ENCODE measurements around the gene SUMO1. TPM values are rescaled to one million over a fixed set of nuclear protein-coding genes. Genes with fewer than 3 reads are reported as not detected.

Gene SUMO1
- total RNA-seq, 1 donor from 2014 or later, result 80.5 TPM

- no peak for DNase-seq
These were observed 41.7 kb downstream of the SUMO1 start for GRCh38 chr2:202196727-202197126.

DNA sequence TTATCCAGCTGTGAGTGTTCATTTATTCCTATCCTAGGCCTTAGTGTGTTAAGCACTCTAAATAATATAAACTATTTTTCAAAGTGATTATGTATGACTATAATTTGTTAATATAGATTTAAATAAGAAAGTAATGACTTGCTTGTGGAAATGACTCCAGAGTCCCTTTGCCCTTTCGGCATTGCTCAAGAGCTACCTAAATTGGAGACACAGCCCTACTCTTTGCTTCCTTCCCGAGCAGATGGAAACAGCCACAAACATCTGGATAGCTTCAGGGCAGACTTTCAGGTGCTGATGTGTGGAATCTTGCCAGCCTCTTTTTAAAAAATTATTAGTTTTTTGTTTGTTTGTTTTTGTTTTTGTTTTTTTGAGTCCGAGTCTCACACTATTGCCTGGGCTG, 44.0 kb downstream of the SUMO1 start:
- no peak for DNase-seq

DNA sequence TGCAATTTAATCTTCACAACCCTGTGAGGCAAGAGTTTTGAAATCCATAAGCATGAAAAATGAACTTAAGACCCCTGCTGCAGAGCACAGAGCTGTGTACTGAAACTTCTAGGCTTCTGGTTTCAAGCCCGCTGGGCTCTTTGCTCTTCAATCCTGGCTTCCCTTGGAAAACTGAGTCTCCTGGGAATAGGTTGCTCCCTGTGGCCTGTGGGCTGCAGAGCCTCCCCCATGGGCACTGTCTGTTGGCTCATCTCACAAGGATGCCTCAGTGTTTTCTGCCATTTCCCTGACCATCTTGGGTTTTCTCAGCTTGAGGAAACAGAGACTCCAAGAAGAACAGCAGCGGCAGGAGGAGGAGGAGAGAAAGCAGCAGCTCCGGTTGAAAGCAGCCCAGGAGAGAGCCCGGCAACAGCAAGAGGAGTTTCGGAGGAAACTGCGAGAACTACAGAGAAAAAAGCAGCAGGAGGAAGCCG, 44.5 kb downstream of the SUMO1 start:
- no peak for DNase-seq

DNA sequence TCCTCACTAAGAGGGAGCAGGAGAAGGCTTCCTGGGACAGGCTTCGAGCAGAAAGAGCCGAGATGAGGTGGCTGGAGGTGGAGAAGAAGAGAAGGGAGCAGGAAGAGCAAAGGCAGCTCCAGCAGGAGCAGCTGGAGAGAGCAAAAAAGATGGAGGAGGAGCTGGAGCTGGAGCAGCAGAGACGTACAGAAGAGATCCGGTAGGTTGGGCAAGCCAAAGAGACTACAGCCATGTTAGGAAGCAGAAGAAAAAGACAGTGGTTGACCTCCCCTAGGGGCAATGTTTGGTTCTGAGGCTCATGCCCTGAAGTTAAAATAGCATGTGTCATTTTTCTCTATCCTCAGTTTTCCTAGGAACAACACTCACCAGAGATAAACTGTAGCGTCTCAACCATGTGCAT, 45.1 kb downstream of the SUMO1 start:
- DNase-seq, result no peak

DNA sequence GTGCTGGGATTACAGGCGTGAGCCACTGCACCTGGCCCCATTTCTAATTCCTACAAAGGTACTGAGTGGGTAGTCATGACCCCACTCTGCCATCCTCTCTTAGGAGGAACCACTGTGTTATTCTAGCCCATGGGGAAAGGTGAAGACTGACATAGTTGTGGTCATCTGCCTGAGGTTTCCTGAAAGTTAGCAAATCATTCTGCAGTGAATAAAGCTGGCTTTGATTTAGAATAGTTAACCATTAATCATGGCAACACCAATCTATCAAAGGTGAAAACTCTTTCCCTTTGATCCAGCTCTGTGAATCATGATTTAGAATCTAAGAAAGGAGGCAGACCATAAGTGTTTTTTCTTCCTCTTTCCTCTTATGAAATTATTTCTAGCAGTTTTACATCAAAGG, 50.8 kb downstream of the SUMO1 start:
- DNase-seq, result no peak

- DNase-seq, result no peak
These were observed 51.7 kb downstream of the SUMO1 start for GRCh38 chr2:202186641-202187202.

DNA sequence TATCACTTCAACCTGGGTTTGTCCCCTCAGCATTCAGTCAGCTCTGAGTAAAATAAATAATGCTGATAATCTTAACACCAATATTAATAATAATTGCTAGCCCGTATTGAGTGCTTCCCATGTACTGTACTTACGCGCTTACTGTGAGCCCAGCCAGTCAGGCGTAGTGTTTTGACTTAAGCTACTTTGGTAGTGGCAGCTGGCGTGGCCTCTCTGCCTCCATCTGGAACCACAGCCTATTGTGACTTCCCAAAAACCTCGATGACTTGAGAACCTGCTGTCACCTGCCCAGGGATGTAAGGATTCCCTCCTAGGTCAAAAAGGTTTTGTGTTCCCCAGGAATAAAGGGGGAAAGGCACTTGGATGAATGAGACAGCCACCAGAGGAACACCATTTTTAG, 53.2 kb downstream of the SUMO1 start:
- DNase-seq, result no peak

- DNase-seq, result no peak
These were observed 53.8 kb downstream of the SUMO1 start for GRCh38 chr2:202184557-202184956.

- peak; percentile 64 for DNase-seq
These were observed 59.9 kb downstream of the SUMO1 start for GRCh38 chr2:202178346-202178958.

GRCh38 chr2:202172439-202173211, 65.8 kb downstream of the SUMO1 start:
- no peak for DNase-seq

GRCh38 chr2:202171241-202171825, 67.1 kb downstream of the SUMO1 start:
- DNase-seq, result no peak

- no peak for DNase-seq
These were observed 68.5 kb downstream of the SUMO1 start for GRCh38 chr2:202169832-202170424.

- no peak for DNase-seq
These were observed 69.3 kb downstream of the SUMO1 start for GRCh38 chr2:202169131-202169530.

DNA sequence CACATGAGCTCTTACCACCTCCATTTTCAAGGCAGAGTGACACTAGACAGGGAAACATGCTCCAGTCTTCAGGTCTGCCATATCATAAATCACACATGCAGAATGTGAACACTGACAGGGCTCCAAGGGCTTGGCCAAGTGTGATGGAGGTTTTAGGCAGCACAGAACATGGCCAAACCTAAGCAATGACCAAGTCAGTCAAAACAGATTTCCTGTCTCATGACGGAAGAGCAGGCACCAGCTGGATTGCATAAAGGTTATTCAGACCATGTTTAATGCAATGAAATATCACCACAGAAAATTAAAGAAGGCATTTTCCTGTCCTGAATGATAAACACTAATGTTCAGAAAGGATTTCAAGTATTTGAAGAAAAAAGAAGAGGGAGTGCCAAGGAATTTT, 72.5 kb downstream of the SUMO1 start:
- DNase-seq, result no peak

GRCh38 chr2:202165208-202165607, 73.2 kb downstream of the SUMO1 start:
- no peak for DNase-seq

DNA sequence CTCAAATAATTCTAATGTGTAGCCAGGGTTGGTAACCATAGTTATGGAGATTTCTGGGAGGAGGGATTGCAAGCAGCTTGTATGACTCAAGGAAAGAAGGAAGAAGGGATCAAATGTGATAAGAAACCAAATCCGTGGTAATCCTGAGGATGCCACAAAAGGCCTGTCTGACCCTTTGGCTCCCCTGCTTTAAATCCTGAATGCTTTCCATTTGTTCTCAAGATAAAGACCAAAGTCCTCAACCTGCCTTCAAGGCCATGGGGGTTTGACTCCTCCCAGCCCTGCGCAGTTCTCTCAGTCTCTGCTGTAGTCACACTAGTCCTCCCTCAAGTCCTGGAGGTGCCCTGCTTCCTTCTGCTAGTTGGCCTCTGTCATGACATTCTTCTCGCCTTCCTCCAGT, 74.0 kb downstream of the SUMO1 start:
- DNase-seq, result no peak

GRCh38 chr2:202161151-202161835, 77.1 kb downstream of the SUMO1 start:
- DNase-seq, result no peak

- DNase-seq, result no peak
These were observed 79.6 kb downstream of the SUMO1 start for GRCh38 chr2:202158796-202159195.

DNA sequence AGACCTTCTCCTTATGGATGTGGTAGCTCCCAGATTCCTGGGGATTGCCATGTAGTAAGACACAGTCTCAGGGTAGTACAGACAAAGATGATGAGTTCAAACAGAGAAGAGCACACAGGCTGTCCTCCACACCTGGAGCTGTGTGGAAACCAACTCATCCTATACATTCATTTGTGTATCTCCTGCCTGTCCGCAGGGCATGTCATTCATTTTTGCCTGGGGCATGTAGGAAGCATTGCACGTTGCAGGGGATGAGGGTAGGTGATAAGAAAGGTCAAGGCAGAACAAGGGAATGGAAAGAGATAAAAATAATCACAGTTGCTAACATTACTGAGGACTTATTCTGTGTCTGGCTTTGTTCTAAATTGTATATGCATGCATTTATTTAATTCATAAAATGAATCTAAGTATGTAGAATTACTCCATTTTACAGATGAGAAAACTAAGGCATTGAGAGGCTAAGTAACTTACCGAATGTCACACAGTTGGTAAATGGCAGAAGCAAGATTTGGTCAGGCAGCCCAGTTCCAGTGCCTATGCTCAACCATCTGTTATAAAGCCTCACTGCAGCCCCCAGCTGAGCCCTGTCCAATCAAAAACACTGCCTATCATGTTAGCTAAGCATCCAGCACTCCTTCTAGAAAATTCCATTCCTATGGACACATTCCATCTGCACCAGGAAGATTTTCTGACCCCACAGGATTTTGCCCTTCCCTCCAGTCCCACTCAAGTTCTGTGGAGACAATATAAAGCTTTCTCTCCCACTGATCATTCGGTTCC, 81.0 kb downstream of the SUMO1 start:
- DNase-seq, result no peak

Data from skin of body (tissue), 2 donors.